Measurements from ENCODE around the gene PRDX2.
"Not testable (repeated sequence)": the region's sequence is repeated elsewhere in the genome, so short reads cannot be mapped to it uniquely, and the experiment has no call there.

DNA sequence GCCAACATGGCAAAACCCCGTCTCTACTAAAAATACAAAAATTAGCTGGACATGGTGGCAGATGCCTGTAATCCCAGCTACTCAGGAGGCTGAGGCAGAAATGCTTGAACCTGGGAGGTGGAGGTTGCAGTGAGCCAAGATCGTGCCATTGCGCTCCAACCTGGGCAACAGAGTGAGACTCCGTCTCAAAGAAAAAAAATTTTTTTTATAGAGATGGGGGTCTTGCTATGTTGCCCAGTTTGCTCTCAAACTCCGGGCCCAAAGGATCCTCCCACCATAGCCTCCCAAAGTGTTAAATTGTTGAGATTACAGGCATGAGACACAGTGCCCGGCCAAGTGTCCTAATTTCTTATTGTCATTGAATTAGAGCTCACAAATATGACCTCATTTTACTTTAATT is 15.6 kb upstream of the PRDX2 start:
- TF ChIP-seq, protein P1, sequence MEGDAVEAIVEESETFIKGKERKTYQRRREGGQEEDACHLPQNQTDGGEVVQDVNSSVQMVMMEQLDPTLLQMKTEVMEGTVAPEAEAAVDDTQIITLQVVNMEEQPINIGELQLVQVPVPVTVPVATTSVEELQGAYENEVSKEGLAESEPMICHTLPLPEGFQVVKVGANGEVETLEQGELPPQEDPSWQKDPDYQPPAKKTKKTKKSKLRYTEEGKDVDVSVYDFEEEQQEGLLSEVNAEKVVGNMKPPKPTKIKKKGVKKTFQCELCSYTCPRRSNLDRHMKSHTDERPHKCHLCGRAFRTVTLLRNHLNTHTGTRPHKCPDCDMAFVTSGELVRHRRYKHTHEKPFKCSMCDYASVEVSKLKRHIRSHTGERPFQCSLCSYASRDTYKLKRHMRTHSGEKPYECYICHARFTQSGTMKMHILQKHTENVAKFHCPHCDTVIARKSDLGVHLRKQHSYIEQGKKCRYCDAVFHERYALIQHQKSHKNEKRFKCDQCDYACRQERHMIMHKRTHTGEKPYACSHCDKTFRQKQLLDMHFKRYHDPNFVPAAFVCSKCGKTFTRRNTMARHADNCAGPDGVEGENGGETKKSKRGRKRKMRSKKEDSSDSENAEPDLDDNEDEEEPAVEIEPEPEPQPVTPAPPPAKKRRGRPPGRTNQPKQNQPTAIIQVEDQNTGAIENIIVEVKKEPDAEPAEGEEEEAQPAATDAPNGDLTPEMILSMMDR (IDR thresholded peaks at IDR 0.05) = not testable (repeated sequence)
- TF ChIP-seq RAD21 (IDR thresholded peaks at IDR 0.05; ENCODE audit: low read length); RFX5 (IDR thresholded peaks at IDR 0.05; ENCODE audit: low read length); POLR2AphosphoS5 (IDR thresholded peaks at IDR 0.05; ENCODE audit: low read depth, low read length); TAF1 (IDR thresholded peaks at IDR 0.05; ENCODE audit: borderline replicate concordance, low read depth, low read length); YY1 (IDR thresholded peaks at IDR 0.05; ENCODE audit: low read depth); NFIC (IDR thresholded peaks at IDR 0.05; ENCODE audit: borderline replicate concordance); JUND (IDR thresholded peaks at IDR 0.05); FOSL2 (IDR thresholded peaks at IDR 0.05; ENCODE audit: borderline replicate concordance, low read depth): not testable (repeated sequence)
- TF ChIP-seq, protein P2, sequence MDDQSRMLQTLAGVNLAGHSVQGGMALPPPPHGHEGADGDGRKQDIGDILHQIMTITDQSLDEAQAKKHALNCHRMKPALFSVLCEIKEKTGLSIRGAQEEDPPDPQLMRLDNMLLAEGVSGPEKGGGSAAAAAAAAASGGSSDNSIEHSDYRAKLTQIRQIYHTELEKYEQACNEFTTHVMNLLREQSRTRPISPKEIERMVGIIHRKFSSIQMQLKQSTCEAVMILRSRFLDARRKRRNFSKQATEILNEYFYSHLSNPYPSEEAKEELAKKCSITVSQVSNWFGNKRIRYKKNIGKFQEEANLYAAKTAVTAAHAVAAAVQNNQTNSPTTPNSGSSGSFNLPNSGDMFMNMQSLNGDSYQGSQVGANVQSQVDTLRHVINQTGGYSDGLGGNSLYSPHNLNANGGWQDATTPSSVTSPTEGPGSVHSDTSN (IDR thresholded peaks at IDR 0.05) = not testable (repeated sequence)
